Stimulated activated effector memory CD8-positive, alpha-beta T cell treated with anti-CD3 and anti-CD28 coated beads, Interleukin-12 subunit alpha, Interleukin-12 subunit beta, amount 100 ng/mL, for 72 hours (primary cell): Measurements from ENCODE around the gene PRR23C.
A peak's percentile ranks its signal among the peaks of the same experiment; 100 is the strongest.
"Not testable (repeated sequence)": the region's sequence is repeated elsewhere in the genome, so short reads cannot be mapped to it uniquely, and the experiment has no call there.

ENCODE experiments used
- ATAC-seq: fragments of 150-1000 bp; cut with Tn5 transposase; 2 replicates; pipeline ENCODE4 v1.10.0; 2021
- DNase-seq, 2 donors: peaks; one replicate each; pipeline ENCODE4 v3.0.0; 2021 to 2022; ENCODE audit warnings: low spot score in 2 of 2
- H3K27ac Mint-ChIP-seq: one replicate; pipeline ENCODE4 v1.8.0; 2022; ENCODE audit warnings: mild to moderate bottlenecking, mixed read lengths
- H3K36me3 Mint-ChIP-seq: one replicate; pipeline ENCODE4 v1.8.0; 2022; ENCODE audit warnings: mild to moderate bottlenecking, mixed read lengths
- H3K4me1 Mint-ChIP-seq: one replicate; pipeline ENCODE4 v1.8.0; 2022; ENCODE audit warnings: mixed read lengths
- H3K4me3 Mint-ChIP-seq: one replicate; pipeline ENCODE4 v1.8.0; 2022; ENCODE audit warnings: mild to moderate bottlenecking, mixed read lengths
- H3K9me3 Mint-ChIP-seq: one replicate; pipeline ENCODE4 v1.8.0; 2022; ENCODE audit warnings: mixed read lengths

Gene PRR23C

DNA sequence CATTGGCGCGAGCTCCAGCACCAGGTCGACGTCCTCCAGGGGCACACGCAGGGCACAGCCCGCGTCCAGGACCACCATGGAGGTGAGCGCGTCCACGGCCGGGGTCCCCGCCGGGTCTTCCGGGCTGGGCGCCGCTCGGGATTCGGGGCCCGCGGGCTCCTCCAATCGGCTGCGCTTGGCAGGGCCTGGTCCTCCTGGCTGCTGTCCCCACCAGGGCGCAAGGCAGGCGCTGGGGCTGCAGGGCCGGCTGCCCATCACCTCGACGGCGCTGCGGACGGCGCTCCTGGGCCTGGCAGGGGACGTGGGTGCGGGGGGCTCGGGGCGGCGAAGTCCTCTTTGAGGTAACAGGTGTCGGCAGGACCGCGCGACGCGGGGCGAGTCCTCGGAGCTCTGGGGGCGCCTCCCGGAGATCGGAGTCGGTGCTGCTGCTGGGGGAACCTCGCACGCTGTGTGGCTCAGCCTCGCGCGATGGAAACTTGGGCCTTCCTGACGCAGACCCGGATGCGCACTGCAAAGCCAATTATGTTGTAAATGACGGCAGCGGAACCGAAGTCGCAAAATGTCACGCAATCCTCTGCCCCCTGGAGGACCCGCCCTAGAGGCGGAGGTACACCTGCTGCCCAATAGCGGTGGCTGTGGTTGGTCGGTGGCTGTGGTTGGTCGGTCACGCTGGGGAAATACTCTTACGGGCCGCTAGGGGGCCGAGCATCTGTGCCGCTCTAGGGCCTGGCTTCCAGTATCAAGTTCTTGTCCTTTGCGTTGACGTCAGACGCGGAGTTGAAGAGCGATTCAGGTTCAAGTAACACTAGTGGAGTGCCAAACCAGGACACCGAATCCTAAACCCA, at the start of gene PRR23C:
Gene PRR23C (minus strand): TSS at position 527 of the 845 bp plus-strand sequence. CDS start 272 bp downstream, at position 255.
- Mint-ChIP-seq H3K4me3 (no peak within 1 kb of the TSS), H3K27ac (no peak within 1 kb of the TSS)
- ATAC-seq, result no peak

DNA sequence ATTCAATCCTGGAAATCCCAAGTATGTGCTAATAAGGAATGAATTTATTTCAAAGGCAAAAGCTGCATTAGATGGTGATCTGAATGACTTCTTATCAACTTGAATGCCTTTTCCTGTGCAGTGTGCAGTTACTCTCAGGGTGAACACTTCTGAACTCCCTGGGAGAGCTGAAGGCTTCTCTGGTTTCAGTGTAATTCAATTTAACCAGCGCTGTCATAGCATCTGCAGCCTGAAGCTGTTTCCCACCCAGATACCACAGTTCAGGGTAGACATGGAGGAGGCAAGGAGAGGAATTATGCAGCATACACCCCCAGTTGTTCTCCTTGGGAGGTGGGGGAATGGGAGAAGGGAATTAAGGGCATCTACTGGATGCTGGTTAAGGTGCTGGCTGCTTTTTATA, 49.1 kb upstream of the PRR23C start:
- ATAC-seq (no peak), DNase-seq (no peak)
- H3K27ac Mint-ChIP-seq, result no peak overlapping the region
- H3K4me3 Mint-ChIP-seq, result no peak overlapping the region
- H3K9me3 Mint-ChIP-seq, result peaks cover 7% of the 10 kb centered on the region
- H3K36me3 Mint-ChIP-seq, result no peaks in the 10 kb centered on the region
- no peaks in the 10 kb centered on the region for H3K4me1 Mint-ChIP-seq

More for the DNA sequence above, at the start of gene PRR23C:
- Mint-ChIP-seq H3K9me3 (no peaks in the 10 kb centered on the region), H3K4me1 (no peaks in the 10 kb centered on the region), H3K36me3 (no peaks in the 10 kb centered on the region)
- no peak for DNase-seq

DNA sequence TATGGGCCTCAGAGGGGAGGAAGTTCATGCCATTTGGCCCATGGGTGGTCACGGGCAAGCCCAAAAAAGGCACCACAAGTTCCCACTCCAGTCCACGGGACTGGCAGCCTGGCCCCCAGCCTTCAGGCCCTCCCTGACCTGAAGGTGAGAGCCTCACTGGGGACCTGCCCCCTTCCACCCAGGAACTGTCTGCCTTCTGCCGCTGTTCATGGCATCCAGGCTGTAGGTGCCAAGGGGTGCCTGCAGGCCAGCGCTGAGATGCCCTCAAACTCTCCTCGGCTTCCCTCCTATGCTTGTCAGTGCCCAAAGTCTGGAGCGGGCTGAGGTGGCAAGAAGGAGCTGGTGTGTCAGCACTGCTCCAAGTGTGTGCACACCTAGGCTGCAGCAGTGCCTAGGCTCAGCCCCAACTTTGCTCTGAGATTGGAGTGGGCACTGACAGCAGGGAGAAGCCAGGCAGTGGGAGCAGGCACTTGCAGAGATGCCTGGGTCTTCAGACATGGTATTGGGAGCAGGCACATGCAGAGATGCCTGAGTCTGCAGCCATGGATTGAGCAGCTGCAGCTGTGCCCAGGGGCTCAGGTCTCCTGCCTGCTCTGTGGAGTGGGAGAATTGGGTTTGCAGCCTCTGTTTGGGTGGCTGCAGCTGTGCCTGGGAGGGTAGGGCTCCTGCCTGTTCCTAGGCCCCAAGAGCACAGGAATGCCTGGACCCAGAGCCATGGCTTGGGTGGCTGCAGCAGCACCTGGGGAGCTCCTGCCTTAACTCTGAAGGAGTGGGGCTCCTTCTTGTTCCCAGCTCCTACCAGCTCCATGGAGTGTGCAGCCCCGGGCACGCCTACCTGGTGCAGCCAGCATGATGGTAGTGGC, 44.0 kb upstream of the PRR23C start:
- no peaks in the 10 kb centered on the region for H3K4me1 Mint-ChIP-seq
- ATAC-seq (peak; percentile 39), DNase-seq (no peak)
- H3K27ac Mint-ChIP-seq, result no peak overlapping the region
- no peak overlapping the region for H3K4me3 Mint-ChIP-seq
- peaks cover 7% of the 10 kb centered on the region for H3K9me3 Mint-ChIP-seq
- no peaks in the 10 kb centered on the region for H3K36me3 Mint-ChIP-seq

DNA sequence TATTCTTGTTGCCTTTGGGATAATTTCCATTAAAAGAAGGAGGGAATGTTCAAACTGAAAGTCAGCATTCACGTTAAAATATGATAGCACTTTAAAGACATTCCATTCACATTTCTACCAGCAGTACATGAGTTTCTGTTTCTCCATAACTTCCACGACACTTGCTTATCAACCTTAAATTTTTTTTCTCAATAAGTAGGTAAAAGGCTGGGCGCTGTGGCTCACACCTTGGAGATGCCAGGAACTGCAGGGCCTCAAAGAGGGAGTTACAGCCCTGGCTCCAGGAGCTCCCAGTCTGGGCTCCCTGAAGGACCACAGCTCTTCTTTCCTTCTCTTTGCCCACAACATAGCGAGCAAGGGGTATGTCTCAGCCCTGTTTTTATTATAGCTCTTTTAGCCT, 42.9 kb upstream of the PRR23C start:
- Mint-ChIP-seq H3K4me3 (no peak overlapping the region), H3K27ac (no peak overlapping the region), H3K36me3 (no peaks in the 10 kb centered on the region), H3K9me3 (peaks cover 5% of the 10 kb centered on the region), H3K4me1 (no peaks in the 10 kb centered on the region)
- no peak for ATAC-seq
- DNase-seq, result no peak

DNA sequence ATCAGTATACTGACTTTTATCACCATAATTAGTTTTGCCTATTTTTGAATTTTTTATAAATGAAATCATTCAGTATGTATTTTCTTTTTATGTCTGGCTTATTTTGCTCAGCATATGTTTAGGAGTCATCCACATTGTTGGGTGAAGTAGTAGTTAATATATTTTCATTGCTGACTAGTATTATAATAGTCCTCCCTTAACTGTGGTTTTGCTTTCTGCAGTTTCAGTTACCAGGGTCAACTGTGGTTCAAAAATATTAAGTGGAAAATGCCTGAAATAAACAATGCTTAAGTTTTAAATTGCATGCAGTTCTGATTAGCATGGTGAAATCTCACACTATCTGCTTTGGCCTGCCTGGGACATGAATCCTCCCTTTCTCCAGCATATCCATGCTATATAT, 39.5 kb upstream of the PRR23C start:
- Mint-ChIP-seq H3K36me3 (no peaks in the 10 kb centered on the region), H3K4me1 (no peaks in the 10 kb centered on the region), H3K4me3 (no peak overlapping the region), H3K9me3 (no peaks in the 10 kb centered on the region), H3K27ac (no peak overlapping the region)
- no peak for DNase-seq
- ATAC-seq, result no peak

DNA sequence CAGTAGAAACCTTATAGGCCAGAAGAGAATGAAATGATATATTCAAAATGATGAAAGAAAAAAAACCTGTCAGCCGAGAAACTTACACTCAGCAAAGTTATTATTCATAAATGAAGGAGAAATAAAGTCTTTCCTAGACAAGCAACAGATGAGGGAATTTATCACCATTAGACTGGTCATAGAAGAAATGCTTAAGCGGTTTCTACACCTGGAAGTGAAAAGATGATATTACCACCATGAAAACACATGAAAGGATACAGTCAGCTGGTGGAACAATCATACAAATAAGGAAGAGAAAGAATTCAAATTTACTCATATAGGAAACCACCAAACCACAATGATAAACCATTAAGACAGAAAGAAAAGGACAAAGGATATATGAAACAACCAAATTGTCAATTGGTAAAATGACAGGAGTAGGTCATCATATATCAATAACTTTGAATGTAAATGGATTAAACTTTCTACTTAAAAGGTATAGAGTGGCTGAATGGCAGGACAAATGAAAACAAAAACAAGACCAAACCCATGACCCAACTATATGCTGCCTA, 29.9 kb upstream of the PRR23C start:
- no peaks in the 10 kb centered on the region for H3K4me1 Mint-ChIP-seq
- no peak overlapping the region for H3K27ac Mint-ChIP-seq
- no peaks in the 10 kb centered on the region for H3K36me3 Mint-ChIP-seq
- H3K9me3 Mint-ChIP-seq, result peaks cover 20% of the 10 kb centered on the region
- DNase-seq (no peak), ATAC-seq (no peak)
- H3K4me3 Mint-ChIP-seq, result no peak overlapping the region

DNA sequence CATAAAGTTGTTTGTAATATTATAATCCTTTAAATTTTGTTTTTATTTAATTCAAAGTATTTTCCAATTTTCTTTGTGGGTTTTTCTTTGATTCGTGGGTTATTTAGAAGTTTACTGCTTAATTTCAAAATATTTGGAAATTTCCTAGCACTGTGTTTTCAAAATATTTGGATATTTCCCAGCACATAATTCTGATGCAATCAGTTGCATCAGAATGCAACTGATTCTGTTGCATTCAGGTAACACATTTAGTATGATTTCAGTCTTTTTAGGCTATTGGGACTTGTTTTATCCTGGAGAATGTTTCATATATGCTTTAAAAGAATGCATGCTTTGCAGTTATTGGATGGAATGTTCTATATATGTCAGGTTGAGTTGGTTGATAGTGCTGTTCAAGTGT, 18.2 kb upstream of the PRR23C start:
- no peak overlapping the region for H3K4me3 Mint-ChIP-seq
- H3K9me3 Mint-ChIP-seq, result no peaks in the 10 kb centered on the region
- no peaks in the 10 kb centered on the region for H3K36me3 Mint-ChIP-seq
- H3K27ac Mint-ChIP-seq, result no peak overlapping the region
- no peaks in the 10 kb centered on the region for H3K4me1 Mint-ChIP-seq
- DNase-seq (no peak), ATAC-seq (no peak)

DNA sequence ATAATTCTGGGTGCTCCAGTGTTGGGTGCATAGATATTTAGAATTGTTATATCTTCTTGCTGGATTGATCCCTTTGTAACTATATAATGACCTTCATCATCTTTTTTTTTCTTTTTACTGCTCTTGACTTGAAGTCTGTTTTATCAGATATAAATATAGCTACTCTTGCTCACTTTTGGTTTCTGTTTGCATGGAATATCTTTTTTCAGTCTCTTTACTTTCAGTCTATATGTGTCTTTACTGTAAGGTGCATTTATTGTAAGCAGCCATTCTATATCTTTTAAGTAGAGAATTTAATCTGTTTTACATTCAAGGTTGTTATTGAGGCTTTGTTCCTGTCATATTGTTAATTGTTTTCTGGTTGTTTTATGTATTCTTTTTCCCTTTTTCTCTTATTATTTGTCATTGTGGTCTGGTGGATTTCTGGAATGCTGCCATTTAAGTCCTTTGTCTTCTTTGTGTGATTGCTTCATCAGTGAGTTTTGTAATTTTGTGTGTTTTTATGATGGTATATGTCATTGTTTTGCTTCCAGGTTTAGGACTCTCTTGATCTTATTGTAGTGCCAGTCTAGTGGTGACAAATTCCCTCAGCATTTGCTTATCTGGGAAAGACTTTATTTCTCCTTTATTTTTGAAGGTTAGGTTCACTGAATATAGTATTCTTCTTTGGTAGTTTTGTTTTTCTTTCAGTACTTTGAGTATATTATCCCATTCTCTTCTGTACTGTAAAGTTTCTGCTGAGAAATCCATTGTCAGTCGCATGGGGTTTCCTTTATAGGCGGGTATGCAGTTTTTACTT, 8.3 kb upstream of the PRR23C start:
- Mint-ChIP-seq H3K27ac (no peak overlapping the region), H3K4me1 (no peaks in the 10 kb centered on the region), H3K36me3 (no peaks in the 10 kb centered on the region), H3K4me3 (no peak overlapping the region), H3K9me3 (peaks cover 18% of the 10 kb centered on the region)
- ATAC-seq (no peak), DNase-seq (no peak)

DNA sequence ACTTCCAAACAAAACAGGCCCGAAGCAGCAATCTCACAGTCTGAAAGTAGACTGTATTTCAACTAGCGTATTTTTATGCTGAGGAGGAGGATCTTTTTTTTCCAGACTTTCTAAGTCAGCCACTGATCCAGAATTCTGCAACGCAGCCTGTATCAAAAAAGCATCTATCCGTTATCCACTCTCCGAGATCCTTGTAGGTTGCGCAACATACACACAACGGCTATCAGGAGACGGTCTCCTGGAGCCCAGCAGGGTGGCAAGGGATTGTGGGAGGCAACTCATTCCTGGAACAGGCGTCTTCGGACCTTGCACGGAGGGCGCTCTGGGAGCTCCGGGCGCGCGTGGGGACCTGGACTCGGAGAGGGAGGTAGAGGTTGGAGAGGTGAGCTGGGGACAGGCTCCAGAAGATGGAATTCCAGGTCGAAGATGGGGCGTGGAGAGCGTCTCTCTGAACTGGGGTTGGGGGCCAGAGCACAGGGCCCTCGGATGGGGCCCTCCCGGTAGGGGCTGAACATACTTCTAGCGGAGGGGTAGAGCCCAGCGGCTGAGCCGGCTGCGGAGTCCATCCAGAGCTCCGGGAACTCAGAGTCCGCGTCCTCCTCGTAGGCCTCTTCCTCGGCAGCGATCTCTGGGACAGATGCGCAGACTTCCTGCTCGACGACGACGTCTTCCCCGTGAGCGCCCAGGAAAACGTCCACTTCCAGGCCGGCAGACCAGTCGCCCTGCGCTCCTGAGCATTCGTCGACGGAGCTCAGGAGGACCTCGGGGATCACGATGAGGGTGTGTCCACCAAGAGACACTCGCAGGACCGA, 932 bp downstream of the PRR23C start:
- no peak overlapping the region for H3K27ac Mint-ChIP-seq
- no peak overlapping the region for H3K4me3 Mint-ChIP-seq
- H3K4me1 Mint-ChIP-seq, result no peaks in the 10 kb centered on the region
- no peak for ATAC-seq
- no peaks in the 10 kb centered on the region for H3K36me3 Mint-ChIP-seq
- H3K9me3 Mint-ChIP-seq, result no peaks in the 10 kb centered on the region
- DNase-seq, result no peak

DNA sequence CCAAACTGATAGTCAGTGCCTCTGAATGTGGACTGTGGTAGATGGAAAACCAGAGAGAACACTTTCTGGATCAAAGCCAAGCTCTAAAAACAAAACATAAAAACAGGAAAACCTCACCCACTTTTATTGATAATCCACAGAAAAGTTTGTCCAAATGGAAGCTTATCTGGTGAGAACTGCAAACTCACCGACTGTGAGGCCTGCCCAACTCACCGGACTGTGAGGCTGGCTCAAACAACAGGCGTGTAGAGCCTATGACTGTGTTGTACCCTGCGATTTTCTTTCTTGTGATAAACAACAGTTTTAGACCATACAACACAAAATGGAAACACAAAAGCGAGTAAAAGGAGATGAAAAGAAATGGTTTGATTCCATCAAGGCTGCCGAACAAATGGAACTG, 7.2 kb downstream of the PRR23C start:
- ATAC-seq (no peak), DNase-seq (no peak)
- no peaks in the 10 kb centered on the region for H3K4me1 Mint-ChIP-seq
- H3K9me3 Mint-ChIP-seq, result peaks cover 2% of the 10 kb centered on the region
- no peaks in the 10 kb centered on the region for H3K36me3 Mint-ChIP-seq
- H3K27ac Mint-ChIP-seq, result no peak overlapping the region
- H3K4me3 Mint-ChIP-seq, result no peak overlapping the region

DNA sequence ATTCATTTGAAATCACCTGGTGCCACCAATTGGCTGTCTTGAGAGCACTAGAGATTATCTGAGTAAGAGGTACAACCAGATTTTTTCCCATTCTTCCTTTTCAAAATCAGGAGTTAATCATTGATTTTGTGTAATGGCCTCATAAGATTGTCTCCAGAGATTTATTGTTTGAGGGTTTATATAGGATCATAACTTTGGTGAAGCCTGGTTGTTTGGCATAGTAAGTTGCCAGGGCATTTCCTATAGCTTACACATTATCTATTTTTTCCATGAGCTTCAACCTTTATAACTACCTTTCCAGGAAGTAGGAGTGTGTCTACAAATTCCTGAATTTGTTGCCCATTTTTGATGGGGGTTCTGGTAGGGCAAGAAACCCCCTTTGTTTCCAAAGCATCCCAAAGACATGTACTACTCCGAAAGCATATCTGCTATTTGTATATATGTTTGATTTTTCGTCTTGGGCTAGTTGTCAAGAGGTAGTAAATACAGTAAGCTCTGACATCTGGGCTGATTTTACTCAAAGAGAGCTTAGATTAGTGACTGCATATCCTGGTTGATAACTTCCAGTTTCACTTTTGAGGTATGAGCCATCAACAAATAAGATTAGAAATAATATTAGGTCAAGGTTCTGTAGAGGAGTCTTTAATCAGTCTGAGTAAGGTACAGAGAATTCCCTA, 12.2 kb downstream of the PRR23C start:
- Mint-ChIP-seq H3K9me3 (peaks cover 11% of the 10 kb centered on the region), H3K36me3 (no peaks in the 10 kb centered on the region), H3K27ac (no peak overlapping the region), H3K4me1 (no peaks in the 10 kb centered on the region), H3K4me3 (no peak overlapping the region)
- DNase-seq (no peak), ATAC-seq (no peak)

DNA sequence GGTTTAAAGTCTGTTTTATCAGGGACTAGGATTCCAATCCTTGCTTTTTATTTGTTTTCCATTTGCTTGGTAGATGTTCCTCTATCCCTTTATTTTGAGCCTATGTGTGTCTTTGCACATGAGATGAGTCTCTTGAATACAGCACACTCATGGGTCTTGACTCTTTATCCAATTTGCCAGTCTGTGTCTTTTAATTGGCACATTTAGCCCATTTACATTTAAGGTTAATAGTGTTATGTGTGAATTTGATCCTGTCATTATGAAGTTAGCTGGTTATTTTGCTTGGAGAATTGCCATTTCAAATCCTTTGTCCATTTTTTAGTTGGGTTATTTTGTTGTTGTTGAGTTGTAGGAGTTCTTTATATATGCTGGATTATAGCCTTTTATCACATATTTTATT, 14.1 kb downstream of the PRR23C start:
- H3K9me3 Mint-ChIP-seq, result peaks cover 11% of the 10 kb centered on the region
- not testable (repeated sequence) for DNase-seq, H3K27ac Mint-ChIP-seq, ATAC-seq, H3K4me3 Mint-ChIP-seq, H3K4me1 Mint-ChIP-seq, H3K36me3 Mint-ChIP-seq

DNA sequence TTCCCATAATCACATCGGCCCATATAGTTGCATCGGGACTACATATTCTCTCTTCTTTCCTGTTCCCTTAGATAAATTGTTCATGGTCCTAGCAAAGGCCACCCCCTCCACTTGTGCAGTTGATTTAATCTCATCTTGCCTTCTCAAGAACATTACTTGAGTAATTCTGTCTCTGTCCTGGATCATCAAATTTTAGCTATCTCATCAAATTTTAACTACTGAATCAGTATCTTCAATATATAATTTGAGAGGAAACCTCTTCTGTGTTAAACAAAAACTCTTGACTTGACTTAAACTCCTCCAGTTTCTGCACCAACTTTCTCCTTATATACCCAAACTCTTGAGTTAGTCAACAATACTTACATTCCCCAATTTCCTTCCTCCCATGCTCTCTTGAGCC, 19.7 kb downstream of the PRR23C start:
- no peak overlapping the region for H3K4me3 Mint-ChIP-seq
- no peaks in the 10 kb centered on the region for H3K4me1 Mint-ChIP-seq
- ATAC-seq (no peak), DNase-seq (no peak)
- H3K36me3 Mint-ChIP-seq, result no peaks in the 10 kb centered on the region
- no peak overlapping the region for H3K27ac Mint-ChIP-seq
- H3K9me3 Mint-ChIP-seq, result peaks cover 5% of the 10 kb centered on the region

DNA sequence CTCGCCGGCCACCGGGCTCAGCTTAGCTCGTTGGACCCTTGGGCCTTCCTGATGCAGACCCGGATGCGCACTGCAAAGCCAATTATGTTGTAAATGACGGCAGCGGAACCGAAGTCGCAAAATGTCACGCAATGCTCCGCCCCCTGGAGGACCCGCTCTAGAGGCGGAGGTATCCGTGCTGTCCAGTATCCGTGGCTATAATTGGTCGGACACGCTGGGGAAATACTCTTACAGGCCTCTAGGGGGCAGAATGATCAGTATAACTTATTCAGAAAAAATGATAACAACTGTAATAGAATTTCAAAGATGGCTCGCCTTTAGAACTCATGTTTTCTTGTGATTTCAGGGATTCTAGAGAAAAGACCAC, 23.8 kb downstream of the PRR23C start, which contains the start of gene PRR23B:
Gene PRR23B (minus strand): TSS at position 59 of the 367 bp plus-strand sequence. CDS start 265 bp downstream, outside the sequence.
- ATAC-seq, result no peak
- H3K36me3 Mint-ChIP-seq, result no peaks in the 10 kb centered on the region

More for the DNA sequence above, 23.8 kb downstream of the PRR23C start, which contains the start of gene PRR23B:
- H3K4me3 Mint-ChIP-seq, result no peak within 1 kb of the TSS
- H3K27ac Mint-ChIP-seq, result no peak within 1 kb of the TSS
- peaks cover 2% of the 10 kb centered on the region for H3K9me3 Mint-ChIP-seq
- H3K4me1 Mint-ChIP-seq, result no peaks in the 10 kb centered on the region
- DNase-seq, result no peak
